Measurements from ENCODE around the gene PRRT1B.

GRCh38 chr9:131590449-131590848 is 45.1 kb downstream of the PRRT1B start:
- TF ChIP-seq CTCF (IDR thresholded peaks at IDR 0.05) (no peak), POLR2A (IDR thresholded peaks at IDR 0.05) (no peak)

Measured in right lobe of liver (tissue), 4 donors.